ENCODE results near the gene FNDC7.
A peak's percentile ranks its signal among the peaks of the same experiment; 100 is the strongest.

FNDC7 gene

DNA sequence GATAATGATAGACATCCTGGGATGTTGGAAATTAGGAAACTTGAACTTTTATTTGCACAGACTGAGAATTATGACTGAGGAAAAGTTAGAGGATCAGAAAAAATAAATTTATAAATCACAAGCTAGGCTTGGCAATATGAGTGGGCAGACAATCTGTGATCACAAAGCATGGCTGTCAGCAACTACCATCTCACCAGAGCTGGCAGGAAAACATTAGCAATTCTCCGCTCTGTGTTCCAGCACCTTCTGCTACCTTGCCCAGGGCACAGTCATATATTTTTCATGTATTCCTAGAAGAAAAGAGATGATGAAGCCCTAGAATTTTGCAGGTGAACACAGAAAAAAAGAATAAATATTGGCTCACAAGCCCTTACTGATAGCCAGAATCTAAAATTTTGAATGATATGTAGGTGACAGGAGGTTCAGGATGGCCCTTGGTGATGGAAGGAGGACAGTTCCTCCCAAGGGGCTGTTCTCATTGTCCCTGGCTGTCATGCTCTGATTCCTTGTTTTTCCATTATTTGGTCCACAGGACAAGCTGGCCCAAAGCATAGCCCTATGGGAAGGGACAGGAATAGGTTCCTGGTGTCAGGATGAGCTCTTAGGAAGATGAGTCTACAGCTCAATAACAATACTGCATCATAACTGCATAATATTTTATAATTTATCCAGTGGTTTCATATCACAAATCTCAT lies 21.6 kb downstream of the FNDC7 start:
- Histone ChIP-seq H3K36me3 (ENCODE audit: control insufficient read depth in 2 of 2, insufficient read depth in 1 of 2, low read length in 2 of 2) (no peaks in the 10 kb centered on the region), H3K4me1 (ENCODE audit: control insufficient read depth, insufficient read depth, low read length) (no peaks in the 10 kb centered on the region), H3K4me3 (ENCODE audit: low read depth, low read length) (no peak overlapping the region), H3K9me3 (ENCODE audit: control insufficient read depth, insufficient read depth, low read depth, low read length) (no peaks in the 10 kb centered on the region), H3K27ac (ENCODE audit: extremely low read depth, low read depth, low read length) (no peak overlapping the region)
- ChIA-PET POLR2A (interaction anchor here (1.0 kb wide), 1 partner anchor 16 kb away, joined by 5 read pairs; no protein-coding TSS in a partner anchor), CTCF (interaction anchor here (0.6 to 1.5 kb wide), 3 partner anchors 11 to 53 kb away, joined by 3 to 6 read pairs (median 5); no protein-coding TSS in a partner anchor)
- TF ChIP-seq, protein P1, sequence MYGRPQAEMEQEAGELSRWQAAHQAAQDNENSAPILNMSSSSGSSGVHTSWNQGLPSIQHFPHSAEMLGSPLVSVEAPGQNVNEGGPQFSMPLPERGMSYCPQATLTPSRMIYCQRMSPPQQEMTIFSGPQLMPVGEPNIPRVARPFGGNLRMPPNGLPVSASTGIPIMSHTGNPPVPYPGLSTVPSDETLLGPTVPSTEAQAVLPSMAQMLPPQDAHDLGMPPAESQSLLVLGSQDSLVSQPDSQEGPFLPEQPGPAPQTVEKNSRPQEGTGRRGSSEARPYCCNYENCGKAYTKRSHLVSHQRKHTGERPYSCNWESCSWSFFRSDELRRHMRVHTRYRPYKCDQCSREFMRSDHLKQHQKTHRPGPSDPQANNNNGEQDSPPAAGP (tag by site-specific recombination; IDR thresholded peaks at IDR 0.05) = no peak
- TF ChIP-seq, protein P2, sequence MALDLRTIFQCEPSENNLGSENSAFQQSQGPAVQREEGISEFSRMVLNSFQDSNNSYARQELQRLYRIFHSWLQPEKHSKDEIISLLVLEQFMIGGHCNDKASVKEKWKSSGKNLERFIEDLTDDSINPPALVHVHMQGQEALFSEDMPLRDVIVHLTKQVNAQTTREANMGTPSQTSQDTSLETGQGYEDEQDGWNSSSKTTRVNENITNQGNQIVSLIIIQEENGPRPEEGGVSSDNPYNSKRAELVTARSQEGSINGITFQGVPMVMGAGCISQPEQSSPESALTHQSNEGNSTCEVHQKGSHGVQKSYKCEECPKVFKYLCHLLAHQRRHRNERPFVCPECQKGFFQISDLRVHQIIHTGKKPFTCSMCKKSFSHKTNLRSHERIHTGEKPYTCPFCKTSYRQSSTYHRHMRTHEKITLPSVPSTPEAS (tag by site-specific recombination; IDR thresholded peaks at IDR 0.05) = no peak
- TF ChIP-seq KLF9 (tag by site-specific recombination; IDR thresholded peaks at IDR 0.05; ENCODE audit: low read depth) (no peak), ZNF146 (tag by site-specific recombination; IDR thresholded peaks at IDR 0.05) (no peak), ZNF138 (tag by site-specific recombination; IDR thresholded peaks at IDR 0.05; ENCODE audit: borderline replicate concordance) (no peak), ZNF155 (tag by site-specific recombination; IDR thresholded peaks at IDR 0.05) (no peak), ZSCAN16 (tag by site-specific recombination; IDR thresholded peaks at IDR 0.05) (no peak), ZNF785 (tag by site-specific recombination; IDR thresholded peaks at IDR 0.05) (no peak), ZNF311 (tag by site-specific recombination; IDR thresholded peaks at IDR 0.05; ENCODE audit: borderline replicate concordance) (no peak), FEZF1 (tag by site-specific recombination; IDR thresholded peaks at IDR 0.05) (no peak)
- TF ChIP-seq, protein P3, sequence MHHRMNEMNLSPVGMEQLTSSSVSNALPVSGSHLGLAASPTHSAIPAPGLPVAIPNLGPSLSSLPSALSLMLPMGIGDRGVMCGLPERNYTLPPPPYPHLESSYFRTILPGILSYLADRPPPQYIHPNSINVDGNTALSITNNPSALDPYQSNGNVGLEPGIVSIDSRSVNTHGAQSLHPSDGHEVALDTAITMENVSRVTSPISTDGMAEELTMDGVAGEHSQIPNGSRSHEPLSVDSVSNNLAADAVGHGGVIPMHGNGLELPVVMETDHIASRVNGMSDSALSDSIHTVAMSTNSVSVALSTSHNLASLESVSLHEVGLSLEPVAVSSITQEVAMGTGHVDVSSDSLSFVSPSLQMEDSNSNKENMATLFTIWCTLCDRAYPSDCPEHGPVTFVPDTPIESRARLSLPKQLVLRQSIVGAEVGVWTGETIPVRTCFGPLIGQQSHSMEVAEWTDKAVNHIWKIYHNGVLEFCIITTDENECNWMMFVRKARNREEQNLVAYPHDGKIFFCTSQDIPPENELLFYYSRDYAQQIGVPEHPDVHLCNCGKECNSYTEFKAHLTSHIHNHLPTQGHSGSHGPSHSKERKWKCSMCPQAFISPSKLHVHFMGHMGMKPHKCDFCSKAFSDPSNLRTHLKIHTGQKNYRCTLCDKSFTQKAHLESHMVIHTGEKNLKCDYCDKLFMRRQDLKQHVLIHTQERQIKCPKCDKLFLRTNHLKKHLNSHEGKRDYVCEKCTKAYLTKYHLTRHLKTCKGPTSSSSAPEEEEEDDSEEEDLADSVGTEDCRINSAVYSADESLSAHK (tag by site-specific recombination; IDR thresholded peaks at IDR 0.05) = no peak

DNA sequence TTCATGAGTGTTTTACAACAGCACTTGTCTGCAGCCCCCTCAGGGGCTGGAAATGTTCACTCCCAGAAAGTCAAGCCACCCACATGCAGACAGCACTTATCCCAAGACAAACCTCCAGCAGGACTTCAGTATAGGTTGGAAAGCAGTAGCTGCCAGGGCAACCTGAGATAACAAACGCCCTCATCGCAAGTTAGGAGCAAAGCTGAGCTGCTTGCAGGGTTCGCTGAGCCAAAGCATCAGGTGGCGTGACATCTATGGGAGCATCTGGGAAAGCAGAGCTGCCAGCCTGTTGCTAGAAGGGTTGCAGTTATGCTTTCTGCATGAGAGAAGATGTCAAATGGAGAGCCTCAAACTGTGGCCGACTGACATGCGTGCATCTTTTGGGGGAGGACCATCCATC lies 29.5 kb downstream of the FNDC7 start:
- no peak overlapping the region for H3K27ac ChIP-seq (ENCODE audit: extremely low read depth, low read depth, low read length)
- no peaks in the 10 kb centered on the region for H3K36me3 ChIP-seq (ENCODE audit: control insufficient read depth in 2 of 2, insufficient read depth in 1 of 2, low read length in 2 of 2)
- no peaks in the 10 kb centered on the region for H3K9me3 ChIP-seq (ENCODE audit: control insufficient read depth, insufficient read depth, low read depth, low read length)
- no peaks in the 10 kb centered on the region for H3K4me1 ChIP-seq (ENCODE audit: control insufficient read depth, insufficient read depth, low read length)
- TF ChIP-seq ZFP3 (tag by site-specific recombination; IDR thresholded peaks at IDR 0.05; ENCODE audit: low read depth) (no peak), ZNF146 (tag by site-specific recombination; IDR thresholded peaks at IDR 0.05) (no peak), ZNF529 (tag by site-specific recombination; IDR thresholded peaks at IDR 0.05; ENCODE audit: insufficient replicate concordance) (no peak), ZNF23 (tag by site-specific recombination; IDR thresholded peaks at IDR 0.05; ENCODE audit: borderline replicate concordance) (no peak), EGR2 (tag by site-specific recombination; IDR thresholded peaks at IDR 0.05; ENCODE audit: low read depth) (0 out of 2 replicates have a peak, but pooled peaks have one; percentile 23), SCRT1 (tag by site-specific recombination; IDR thresholded peaks at IDR 0.05; ENCODE audit: borderline replicate concordance) (peak; percentile 80; the same call in 1 of the 2 replicates), SCRT2 (tag by site-specific recombination; IDR thresholded peaks at IDR 0.05) (peak; percentile 86)
- POLR2A ChIA-PET = no interaction called here
- CTCF ChIA-PET = no interaction called here
- H3K4me3 ChIP-seq (ENCODE audit: low read depth, low read length) = no peak overlapping the region

Data from HEK293 (cell line).